HTR-8/SVneo (cell line): ENCODE data around the gene THSD4.

Experiments
- DNase-seq: peaks from one replicate; pipeline ENCODE4 v3.0.0; 2011; ENCODE audit warnings: low spot score, mixed read lengths; ENCODE audit not compliant: insufficient read length
- FAIRE-seq: peaks from 2 replicates; lab custom pipeline; 2011; peaks lifted over from hg19 to GRCh38; lab: Jason Lieb, UNC

Gene THSD4

GRCh38 chr15:71094137-71094536 is 21.1 kb upstream of the THSD4 start:
- FAIRE-seq (no peak), DNase-seq (no peak)

- DNase-seq (no peak), FAIRE-seq (peak; percentile 95)
Measured at GRCh38 chr15:71096676-71097075, 18.6 kb upstream of the THSD4 start.

- no peak for FAIRE-seq
- DNase-seq = no peak
Measured at GRCh38 chr15:71097890-71098289, 17.4 kb upstream of the THSD4 start.

GRCh38 chr15:71098920-71099319 is 16.4 kb upstream of the THSD4 start:
- DNase-seq = no peak
- no peak for FAIRE-seq

GRCh38 chr15:71103102-71103676 is 12.1 kb upstream of the THSD4 start:
- FAIRE-seq = no peak
- DNase-seq = peak; percentile 53

GRCh38 chr15:71104636-71105035 is 10.6 kb upstream of the THSD4 start:
- DNase-seq (no peak), FAIRE-seq (no peak)

GRCh38 chr15:71105444-71105843 is 9.8 kb upstream of the THSD4 start:
- DNase-seq (no peak), FAIRE-seq (no peak)

GRCh38 chr15:71106802-71107500 is 8.3 kb upstream of the THSD4 start:
- peak; percentile 31 for FAIRE-seq

GRCh38 chr15:71107501-71107815 is 7.8 kb upstream of the THSD4 start:
- FAIRE-seq = no peak
- no peak for DNase-seq

More at GRCh38 chr15:71106802-71107500, 8.3 kb upstream of the THSD4 start:
- DNase-seq = no peak

GRCh38 chr15:71109130-71109529 is 6.1 kb upstream of the THSD4 start:
- no peak for DNase-seq
- peak; percentile 69 for FAIRE-seq

- FAIRE-seq (no peak), DNase-seq (no peak)
Measured at GRCh38 chr15:71109905-71110304, 5.4 kb upstream of the THSD4 start.

- FAIRE-seq (peak; percentile 79), DNase-seq (no peak)
Measured at GRCh38 chr15:71110405-71111180, 4.7 kb upstream of the THSD4 start.

- FAIRE-seq (no peak), DNase-seq (no peak)
Measured at GRCh38 chr15:71111181-71111565, 4.1 kb upstream of the THSD4 start.

- FAIRE-seq = no peak
Measured at GRCh38 chr15:71111950-71112349, 3.3 kb upstream of the THSD4 start.

GRCh38 chr15:71112429-71112828 is 2.8 kb upstream of the THSD4 start:
- no peak for DNase-seq
- no peak for FAIRE-seq

More at GRCh38 chr15:71111950-71112349, 3.3 kb upstream of the THSD4 start:
- no peak for DNase-seq

- no peak for DNase-seq
- FAIRE-seq = no peak
Measured at GRCh38 chr15:71114066-71114680, 1.1 kb upstream of the THSD4 start.

- no peak for FAIRE-seq
- DNase-seq = peak; percentile 51
Measured at GRCh38 chr15:71115567-71116351, 488 bp downstream of the THSD4 start.

- DNase-seq = no peak
- peak; percentile 16 for FAIRE-seq
Measured at GRCh38 chr15:71116366-71116765, 1.1 kb downstream of the THSD4 start.

GRCh38 chr15:71116942-71117341 is 1.7 kb downstream of the THSD4 start:
- FAIRE-seq = no peak
- no peak for DNase-seq

GRCh38 chr15:71117714-71118305 is 2.5 kb downstream of the THSD4 start:
- FAIRE-seq (no peak), DNase-seq (no peak)
